ENCODE measurements around the gene UBR1. TPM values are rescaled to one million over a fixed set of nuclear protein-coding genes. Genes with fewer than 3 reads are reported as not detected.

Gene UBR1
- polyA plus RNA-seq, 1 donor from 2014 or later, result 33.5 TPM

DNA sequence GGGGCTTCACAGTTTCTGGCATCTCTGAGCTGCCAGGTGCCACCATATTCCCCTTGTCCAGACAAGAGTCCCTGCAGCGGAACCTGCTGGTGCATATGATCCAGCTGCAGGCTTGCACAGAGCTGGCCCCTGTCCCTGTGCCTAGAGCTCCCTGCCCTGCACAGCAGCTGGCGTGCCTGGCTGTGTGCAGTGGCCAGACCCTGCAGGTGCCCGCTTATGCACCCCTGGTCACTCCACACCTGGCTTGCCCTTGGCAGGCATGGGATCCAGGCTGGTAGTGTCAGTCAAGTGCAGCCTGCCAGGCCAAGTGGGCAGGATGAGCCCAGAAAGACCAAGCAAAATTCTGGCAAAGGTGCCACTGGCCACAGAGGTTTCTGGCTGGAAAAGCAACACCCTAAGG is 96.6 kb downstream of the UBR1 start:
- Histone ChIP-seq H3K27me3 (ENCODE audit: insufficient read depth, low read depth, low read length) (no peaks in the 10 kb centered on the region), H3K79me2 (replicated peaks; ENCODE audit: insufficient read depth, low read length) (no peaks in the 10 kb centered on the region), H3F3A (ENCODE audit: insufficient read depth, low read length, poor library complexity, severe bottlenecking) (no peaks in the 10 kb centered on the region), H3K9ac (ENCODE audit: low read length) (no peak overlapping the region), H3K27ac (ENCODE audit: low read length) (no peak overlapping the region), H2AFZ (ENCODE audit: low read depth, low read length) (no peak overlapping the region), H3K4me3 (ENCODE audit: low read length) (no peak overlapping the region), H4K20me1 (ENCODE audit: insufficient read depth) (no peaks in the 10 kb centered on the region), H3K4me2 (ENCODE audit: low read length) (no peak overlapping the region), H3K9me2 (ENCODE audit: insufficient read depth, low read length) (no peaks in the 10 kb centered on the region), H3K9me3 (ENCODE audit: low read length) (no peaks in the 10 kb centered on the region), H3K36me3 (ENCODE audit: insufficient read depth, low read length) (peaks cover 16% of the 10 kb centered on the region)
- TF ChIP-seq RAD21 (conservative IDR thresholded peaks at IDR 0.05) (no peak), MXI1 (conservative IDR thresholded peaks at IDR 0.05; ENCODE audit: poor library complexity, severe bottlenecking) (no peak), POLR2AphosphoS5 (IDR thresholded peaks at IDR 0.05) (no peak), TAF1 (IDR thresholded peaks at IDR 0.05; ENCODE audit: low read depth) (no peak), SMC3 (conservative IDR thresholded peaks at IDR 0.05; ENCODE audit: poor library complexity) (no peak), CTCF (IDR thresholded peaks at IDR 0.05; ENCODE audit: poor library complexity, severe bottlenecking) (no peak), EZH2 (IDR thresholded peaks at IDR 0.05; ENCODE audit: borderline replicate concordance, insufficient read depth, low read length, poor library complexity, severe bottlenecking) (no peak), REST (IDR thresholded peaks at IDR 0.05; ENCODE audit: borderline replicate concordance) (no peak)

DNA sequence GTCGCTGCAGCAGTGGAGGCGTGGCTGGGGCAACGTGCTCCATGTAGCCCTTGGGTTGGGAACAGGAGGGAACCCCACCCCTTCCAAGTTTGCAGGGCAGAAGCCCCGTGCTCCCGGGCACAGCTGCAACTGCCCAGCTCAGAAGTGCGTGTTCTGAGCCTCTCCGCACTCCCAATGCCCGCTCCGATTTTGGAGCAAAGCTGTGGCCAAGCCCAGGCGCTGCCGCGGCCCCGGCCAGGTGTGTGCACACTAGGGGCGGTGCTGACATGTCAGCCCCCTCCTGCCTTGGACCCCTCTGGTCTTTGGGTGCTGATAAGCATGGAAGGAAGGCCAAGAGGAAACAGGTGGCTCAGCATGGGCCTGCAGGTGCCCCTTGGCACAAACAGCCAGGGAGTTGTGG is 97.7 kb downstream of the UBR1 start:
- Histone ChIP-seq H3K36me3 (ENCODE audit: insufficient read depth, low read length) (peaks cover 16% of the 10 kb centered on the region), H2AFZ (ENCODE audit: low read depth, low read length) (no peak overlapping the region), H3K79me2 (replicated peaks; ENCODE audit: insufficient read depth, low read length) (no peaks in the 10 kb centered on the region), H3K4me2 (ENCODE audit: low read length) (no peak overlapping the region), H3K4me3 (ENCODE audit: low read length) (no peak overlapping the region), H3F3A (ENCODE audit: insufficient read depth, low read length, poor library complexity, severe bottlenecking) (no peaks in the 10 kb centered on the region), H3K9ac (ENCODE audit: low read length) (no peak overlapping the region), H3K27ac (ENCODE audit: low read length) (no peak overlapping the region), H3K9me2 (ENCODE audit: insufficient read depth, low read length) (no peaks in the 10 kb centered on the region), H3K9me3 (ENCODE audit: low read length) (no peaks in the 10 kb centered on the region), H3K27me3 (ENCODE audit: insufficient read depth, low read depth, low read length) (no peaks in the 10 kb centered on the region), H4K20me1 (ENCODE audit: insufficient read depth) (no peaks in the 10 kb centered on the region)
- TF ChIP-seq TAF1 (IDR thresholded peaks at IDR 0.05; ENCODE audit: low read depth), result no peak
- TF ChIP-seq SMC3 (conservative IDR thresholded peaks at IDR 0.05; ENCODE audit: poor library complexity), result no peak
- no peak for TF ChIP-seq POLR2AphosphoS5 (IDR thresholded peaks at IDR 0.05)
- TF ChIP-seq RAD21 (conservative IDR thresholded peaks at IDR 0.05), result no peak
- TF ChIP-seq EP300 (conservative IDR thresholded peaks at IDR 0.05; ENCODE audit: poor library complexity, severe bottlenecking), result no peak
- TF ChIP-seq MXI1 (conservative IDR thresholded peaks at IDR 0.05; ENCODE audit: poor library complexity, severe bottlenecking), result no peak
- no peak for TF ChIP-seq REST (IDR thresholded peaks at IDR 0.05; ENCODE audit: borderline replicate concordance)
- no peak for TF ChIP-seq CTCF (IDR thresholded peaks at IDR 0.05; ENCODE audit: poor library complexity, severe bottlenecking)
- no peak for TF ChIP-seq EZH2 (IDR thresholded peaks at IDR 0.05; ENCODE audit: borderline replicate concordance, insufficient read depth, low read length, poor library complexity, severe bottlenecking)
